ENCODE results near the gene TAGLN. TPM values are rescaled to one million over a fixed set of nuclear protein-coding genes. Genes with fewer than 3 reads are reported as not detected.

TAGLN gene
- polyA plus RNA-seq, 1 experiment, result 6,322 TPM

GRCh38 chr11:117160826-117161225, 38.3 kb upstream of the TAGLN start:
- POLR2A ChIA-PET, result no interaction called here
- CTCF ChIA-PET, result interaction anchor here (0.7 kb wide), 1 partner anchor 13 kb away, joined by 4 read pairs; no protein-coding TSS in a partner anchor
- Histone ChIP-seq H3K27me3 (ENCODE audit: control insufficient read depth, insufficient read depth, low read length) (no peaks in the 10 kb centered on the region), H3K4me3 (ENCODE audit: low read depth, low read length) (no peak overlapping the region), H3K36me3 (ENCODE audit: control insufficient read depth, insufficient read depth, low read length) (peaks cover 13% of the 10 kb centered on the region)
- TF ChIP-seq CTCF (IDR thresholded peaks at IDR 0.05; ENCODE audit: insufficient read depth, low read depth, low read length), result no peak
- no peak for DNase-seq (ENCODE audit: low read depth)

GRCh38 chr11:117166491-117166890, 32.7 kb upstream of the TAGLN start:
- Histone ChIP-seq H3K36me3 (ENCODE audit: control insufficient read depth, insufficient read depth, low read length) (peaks cover 11% of the 10 kb centered on the region), H3K4me3 (ENCODE audit: low read depth, low read length) (no peak overlapping the region), H3K27me3 (ENCODE audit: control insufficient read depth, insufficient read depth, low read length) (no peaks in the 10 kb centered on the region)
- no peak for TF ChIP-seq CTCF (IDR thresholded peaks at IDR 0.05; ENCODE audit: insufficient read depth, low read depth, low read length)
- ChIA-PET CTCF (interaction anchor here (1.2 kb wide), 1 partner anchor 423 kb away, joined by 3 read pairs; no protein-coding TSS in a partner anchor), POLR2A (no interaction called here)
- DNase-seq (ENCODE audit: low read depth), result no peak

GRCh38 chr11:117169736-117170135, 29.4 kb upstream of the TAGLN start:
- Histone ChIP-seq H3K4me3 (ENCODE audit: low read depth, low read length) (no peak overlapping the region), H3K27me3 (ENCODE audit: control insufficient read depth, insufficient read depth, low read length) (no peaks in the 10 kb centered on the region), H3K36me3 (ENCODE audit: control insufficient read depth, insufficient read depth, low read length) (peaks cover 5% of the 10 kb centered on the region)
- ChIA-PET CTCF (interaction anchor here (1.4 kb wide), 1 partner anchor 13 kb away, joined by 3 read pairs; no protein-coding TSS in a partner anchor), POLR2A (no interaction called here)
- DNase-seq (ENCODE audit: low read depth), result no peak
- TF ChIP-seq CTCF (IDR thresholded peaks at IDR 0.05; ENCODE audit: insufficient read depth, low read depth, low read length), result no peak

GRCh38 chr11:117170210-117170609, 29.0 kb upstream of the TAGLN start:
- CTCF ChIA-PET, result interaction anchor here (0.7 to 3.3 kb wide), 2 partner anchors 11 to 26 kb away, joined by 3 to 13 read pairs; partner anchors contain the start of gene PAFAH1B2
- no peaks in the 10 kb centered on the region for H3K27me3 ChIP-seq (ENCODE audit: control insufficient read depth, insufficient read depth, low read length)
- H3K4me3 ChIP-seq (ENCODE audit: low read depth, low read length), result no peak overlapping the region
- no peak for DNase-seq (ENCODE audit: low read depth)
- peaks cover 5% of the 10 kb centered on the region for H3K36me3 ChIP-seq (ENCODE audit: control insufficient read depth, insufficient read depth, low read length)
- POLR2A ChIA-PET, result no interaction called here
- TF ChIP-seq CTCF (IDR thresholded peaks at IDR 0.05; ENCODE audit: insufficient read depth, low read depth, low read length), result no peak

- CTCF ChIA-PET, result interaction anchor here (0.6 to 3.3 kb wide), 4 partner anchors 10 to 360 kb away, joined by 3 to 13 read pairs (median 3); partner anchors contain the start of gene PAFAH1B2
- no peak for TF ChIP-seq CTCF (IDR thresholded peaks at IDR 0.05; ENCODE audit: insufficient read depth, low read depth, low read length)
- Histone ChIP-seq H3K36me3 (ENCODE audit: control insufficient read depth, insufficient read depth, low read length) (peaks cover 5% of the 10 kb centered on the region), H3K27me3 (ENCODE audit: control insufficient read depth, insufficient read depth, low read length) (no peaks in the 10 kb centered on the region), H3K4me3 (ENCODE audit: low read depth, low read length) (no peak overlapping the region)
- no peak for DNase-seq (ENCODE audit: low read depth)
- POLR2A ChIA-PET, result no interaction called here
Observed at GRCh38 chr11:117171007-117171403, 28.2 kb upstream of the TAGLN start.
